K562 (cell line): ENCODE data around the gene BCO1. TPM values are rescaled to one million over a fixed set of nuclear protein-coding genes. Genes with fewer than 3 reads are reported as not detected.

ENCODE experiments used
- ATAC-seq: fragments of 200-7000 bp; cut with Tn5 transposase; 3 replicates; pipeline ENCODE4 v1.9.1; 2020; ENCODE audit warnings: moderate library complexity
- BruUV-seq: library from RNA; stranded (reverse); fragments of 400-500 nt; replicated peaks from 2 replicates; lab custom pipeline; 2021; lab: Mats Ljungman, UMichigan
- CTCF ChIA-PET: fragments of 300-600 bp; formaldehyde crosslinking; extraction: SDS; loops from one replicate; lab custom pipeline; 2021; ENCODE audit warnings: low intra/inter-chr PET ratio; lab: Yijun Ruan, JAX
- POLR2A ChIA-PET: fragments of 300-600, 350-650 bp; sonication (Branson Sonifier 250); formaldehyde crosslinking; extraction: SDS; loops from one replicate; lab custom pipeline; 2021; ENCODE audit warnings: antibody characterized with exemption, inconsistent platforms; lab: Yijun Ruan, JAX
- DNase-seq, 4 experiments: peaks; one replicate each; pipeline versions ENCODE4 v3.0.0 to v3.0.0-alpha.2; 2011 to 2018; ENCODE audit warnings: low spot score in 3 of 4, mixed read lengths in 3 of 4; ENCODE audit errors: extremely low read depth in 1 of 4
- FAIRE-seq: peaks from 2 replicates; lab custom pipeline; 2011; peaks lifted over from hg19 to GRCh38; lab: Jason Lieb, UNC
- H2AFZ ChIP-seq: 2 replicates; pipeline ENCODE4 v1.6.0; 2011; ENCODE audit warnings: low read depth, low read length, control low read depth, inconsistent platforms
- H3K27ac ChIP-seq: fragments of 200-600 bp; 3 replicates; pipeline ENCODE4 v1.8.0; 2011; ENCODE audit warnings: low read depth, mild to moderate bottlenecking, control low read depth, inconsistent platforms, low read length, moderate library complexity, mixed read lengths; ENCODE audit errors: extremely low read depth
- H3K27me3 ChIP-seq, 2 experiments: fragments of 300-600 bp in 1 of 2; 2 replicates in 1 of 2; 3 replicates in 1 of 2; pipeline versions ENCODE4 v1.6.0 to v1.8.0; 2011; ENCODE audit warnings: inconsistent platforms in 2 of 2, low read length in 2 of 2, mild to moderate bottlenecking in 1 of 2, mixed read lengths in 1 of 2, moderate library complexity in 1 of 2; ENCODE audit not compliant: control insufficient read depth in 2 of 2, insufficient read depth in 2 of 2
- H3K36me3 ChIP-seq: fragments of 300-600 bp; 3 replicates; pipeline ENCODE4 v1.8.0; 2011; ENCODE audit warnings: mild to moderate bottlenecking, low read length, inconsistent platforms; ENCODE audit not compliant: control insufficient read depth, insufficient read depth
- H3K4me1 ChIP-seq, 2 experiments: fragments of 200-600 bp in 1 of 2; replicated peaks in 1 of 2; 2 replicates in 1 of 2; 3 replicates in 1 of 2; pipeline versions ENCODE4 v1.5.1 to v1.8.0; 2011; ENCODE audit warnings: inconsistent platforms in 2 of 2, low read length in 2 of 2, mild to moderate bottlenecking in 1 of 2, mixed read lengths in 1 of 2, moderate library complexity in 1 of 2; ENCODE audit not compliant: control insufficient read depth in 2 of 2, insufficient read depth in 2 of 2
- H3K4me2 ChIP-seq: 2 replicates; pipeline ENCODE4 v1.6.1; 2011; ENCODE audit warnings: low read length, control low read depth, inconsistent platforms, mixed read lengths; ENCODE audit not compliant: insufficient read depth
- H3K4me3 ChIP-seq: fragments of 200-600 bp; sonication (generic), shearing (Covaris generic); 2 replicates; pipeline ENCODE4 v1.5.1; 2016; ENCODE audit warnings: control low read depth, inconsistent platforms
- H3K79me2 ChIP-seq: fragments of 200-600 bp; 3 replicates; pipeline ENCODE4 v1.8.0; 2011; ENCODE audit warnings: low read length, inconsistent platforms; ENCODE audit not compliant: control insufficient read depth, insufficient read depth
- H3K9ac ChIP-seq, 2 experiments: 2 replicates each; pipeline versions ENCODE4 v1.6.0 to v1.6.1; 2011; ENCODE audit warnings: low read depth in 2 of 2, low read length in 2 of 2, control low read depth in 1 of 2, inconsistent platforms in 1 of 2, mild to moderate bottlenecking in 1 of 2, mixed read lengths in 1 of 2; ENCODE audit not compliant: insufficient read depth in 1 of 2
- H3K9me1 ChIP-seq: one replicate; pipeline ENCODE4 v1.6.0; 2011; ENCODE audit warnings: inconsistent platforms, mild to moderate bottlenecking, low read length, moderate library complexity; ENCODE audit not compliant: control insufficient read depth, insufficient read depth
- H3K9me3 ChIP-seq: replicated peaks from 2 replicates; pipeline ENCODE4 v1.5.1; 2011; ENCODE audit warnings: low read depth, low read length, inconsistent platforms; ENCODE audit not compliant: control insufficient read depth, insufficient read depth
- H4K20me1 ChIP-seq: replicated peaks from 2 replicates; pipeline ENCODE4 v1.6.1; 2011; ENCODE audit warnings: low read length, inconsistent platforms, mixed read lengths; ENCODE audit not compliant: control insufficient read depth, insufficient read depth
- HCFC1 ChIP-seq: IDR thresholded peaks from 2 replicates; pipeline ENCODE4 v1.6.1; 2012; ENCODE audit warnings: low read depth, low read length, improper control_type of control experiment
- NFE2L1 ChIP-seq: fragments of 450-650 bp; IDR thresholded peaks from 2 replicates; pipeline ENCODE4 v1.6.1; 2016; ENCODE audit warnings: missing genetic modification characterization, low read depth, mild to moderate bottlenecking, missing compliant biosample characterization, moderate library complexity, borderline replicate concordance
- NR2C1 ChIP-seq, 2 experiments: fragments of 450-650 bp; IDR thresholded peaks; 2 replicates each; pipeline ENCODE4 v1.6.1; 2017; ENCODE audit warnings: mild to moderate bottlenecking in 2 of 2, antibody characterized with exemption in 1 of 2, inconsistent platforms in 1 of 2, missing compliant biosample characterization in 1 of 2, missing genetic modification characterization in 1 of 2
- SMAD2 ChIP-seq: fragments of 150-350 bp; IDR thresholded peaks from 2 replicates; pipeline ENCODE4 v1.6.1; 2014; ENCODE audit warnings: low read depth, mild to moderate bottlenecking, low read length
- TGIF2 ChIP-seq: sonication (generic); formaldehyde crosslinking; IDR thresholded peaks from 2 replicates; pipeline ENCODE4 v1.8.1; 2022; ENCODE audit warnings: mild to moderate bottlenecking, missing genetic modification reagents, moderate library complexity
- THRAP3 ChIP-seq: fragments of 450-650 bp; IDR thresholded peaks from 2 replicates; pipeline ENCODE4 v1.6.1; 2016; ENCODE audit warnings: mild to moderate bottlenecking, inconsistent platforms, borderline replicate concordance
- ZNF224 ChIP-seq: sonication (generic); formaldehyde crosslinking; IDR thresholded peaks from 2 replicates; pipeline ENCODE4 v1.8.0; 2022; ENCODE audit warnings: mild to moderate bottlenecking, missing genetic modification reagents
- WGBS: fragments of 100-300 bp; shearing (Covaris generic); methylation state at CpG from one replicate; pipeline ENCODE4 v1.1.6; 2016; ENCODE audit warnings: low coverage, mixed read lengths; ENCODE audit not compliant: insufficient coverage; ENCODE audit errors: missing lambda C conversion rate; 5-methylcytosine and 5-hydroxymethylcytosine counted together
- in situ Hi-C: fragments of 300-500 bp; cut with MboI; formaldehyde crosslinking; loops from 4 replicates; pipeline ENCODE4 v1.15.0; 2018; ENCODE audit warnings: inconsistent platforms, mixed read lengths
- intact Hi-C: fragments of 100-400 bp; cut with micrococcal nuclease; formaldehyde crosslinking; loops from 2 replicates; pipeline ENCODE4 v1.14.2; 2022
- polyA plus RNA-seq, 8 experiments: library from polyadenylated mRNA; depleted of rRNA in 4 of 8; stranded (reverse) in 5 of 8; unstranded in 3 of 8; fragments of >200 nt; fragmentation: Nextera tagmentation in 2 of 8; fragmentation: Illumina TruSeq in 1 of 8; extraction: Ambion mirVana in 2 of 8; extraction: Trizol in 1 of 8; gene quantifications; 2 replicates each; pipeline versions ENCODE4 v1.2.1 to v1.2.3, GENCODE V29; 2011 to 2014; ENCODE audit warnings: inconsistent platforms in 1 of 8, missing spikeins in 1 of 8
- total RNA-seq, 7 experiments: library from RNA; depleted of rRNA in 6 of 7; stranded (reverse); fragments of >200 nt in 6 of 7; fragmentation: Illumina TruSeq in 2 of 7; extraction: Trizol in 2 of 7; gene quantifications; 2 replicates each; pipeline versions ENCODE4 v1.2.1 to v1.2.3, GENCODE V29; 2011 to 2021; ENCODE audit warnings: low replicate concordance in 1 of 7
- TF ChIP-seq, protein P1 (sequence below): fragments of 250-450 bp; sonication (Bioruptor Pico); IDR thresholded peaks from 2 replicates; pipeline ENCODE4 v1.8.0; 2022; ENCODE audit warnings: moderate library complexity, mild to moderate bottlenecking, inconsistent platforms

Gene BCO1
- total and polyA plus RNA-seq, 9 of the 15 experiments (the other 6 are each of a cell fraction or from before 2014, with no cell fraction given), result not detected

DNA sequence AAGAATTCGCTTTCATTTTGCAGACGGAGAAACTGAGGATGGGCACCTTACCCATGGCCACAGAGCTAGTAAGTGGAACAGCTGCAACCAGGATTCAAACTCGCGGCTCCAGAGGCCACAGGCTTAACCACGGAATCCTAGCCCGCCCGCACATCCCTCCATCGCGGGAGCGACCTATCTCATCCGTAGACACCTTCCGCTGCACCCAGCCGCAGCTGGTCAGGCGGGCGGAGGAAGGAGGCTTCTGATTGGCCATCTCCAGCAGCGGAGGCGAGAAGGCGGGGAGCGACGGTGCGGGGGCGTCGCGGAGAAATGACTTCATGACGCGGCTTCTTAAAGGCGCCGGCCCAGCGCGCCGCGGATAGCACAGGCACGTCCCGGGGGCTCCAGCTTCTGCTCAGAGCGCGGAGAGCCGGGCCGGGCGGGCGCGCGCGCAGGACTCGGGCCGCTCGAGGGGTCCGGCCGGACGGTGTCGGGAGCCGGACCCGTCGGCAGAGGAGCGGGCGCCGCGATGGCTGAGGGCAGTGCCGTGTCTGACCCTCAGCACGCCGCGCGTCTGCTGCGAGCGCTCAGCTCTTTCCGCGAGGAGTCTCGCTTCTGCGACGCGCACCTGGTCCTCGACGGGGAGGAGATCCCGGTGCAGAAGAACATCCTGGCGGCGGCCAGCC, 76.2 kb downstream of the BCO1 start, which contains the start of gene GAN (continued):
- TF ChIP-seq, protein P1, sequence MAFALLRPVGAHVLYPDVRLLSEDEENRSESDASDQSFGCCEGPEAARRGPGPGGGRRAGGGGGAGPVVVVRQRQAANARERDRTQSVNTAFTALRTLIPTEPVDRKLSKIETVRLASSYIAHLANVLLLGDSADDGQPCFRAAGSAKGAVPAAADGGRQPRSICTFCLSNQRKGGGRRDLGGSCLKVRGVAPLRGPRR (CRISPR knock-in tag), result no peak
- TF ChIP-seq NFE2L1 (tag) (no peak), ZNF224 (no peak), THRAP3 (no peak), HCFC1 (peak; percentile 87)

DNA sequence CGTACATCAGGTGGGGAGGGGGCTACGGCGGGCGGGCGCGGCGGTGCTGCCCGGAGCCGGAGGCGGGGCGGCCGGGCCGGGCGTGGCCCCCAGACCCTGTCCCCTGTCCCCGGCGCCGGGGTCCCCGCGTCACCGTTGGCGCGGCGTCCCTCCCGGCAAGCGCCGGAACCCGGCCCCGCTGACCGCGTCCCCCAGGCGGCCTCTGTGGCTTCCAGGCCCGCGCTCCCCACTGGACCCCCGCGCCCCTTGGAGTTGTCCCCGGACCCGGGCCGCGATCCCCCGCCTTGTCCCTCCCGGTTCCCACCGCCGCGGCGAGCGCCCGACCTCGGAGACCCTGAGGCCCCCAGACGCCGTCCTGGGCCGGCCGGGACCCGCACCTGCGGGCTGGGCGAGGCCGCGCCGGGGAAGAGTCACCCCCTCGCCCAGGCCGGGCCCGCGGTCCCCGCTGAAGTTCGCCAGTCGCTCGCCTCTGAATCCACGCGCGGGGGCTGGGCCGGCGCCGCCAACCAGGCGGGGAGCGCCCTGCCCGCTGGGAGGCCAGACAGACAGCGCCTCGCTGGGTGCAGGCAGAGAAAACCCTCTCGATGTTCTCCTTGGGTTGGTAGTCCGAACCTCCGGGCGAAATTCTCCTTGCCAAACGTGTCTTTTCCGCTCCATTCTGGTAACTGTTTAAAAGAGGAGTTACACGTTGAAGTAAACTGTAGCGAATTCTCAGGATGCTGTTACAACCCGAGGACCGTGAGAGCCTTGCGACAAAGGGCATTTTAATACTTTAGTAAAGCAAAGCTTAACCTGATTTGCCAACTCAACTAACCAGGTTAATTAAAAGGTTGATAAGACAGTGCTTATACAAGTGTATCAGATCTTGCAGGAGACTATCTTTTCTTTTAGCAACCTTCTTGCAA, 77.0 kb downstream of the BCO1 start:
- intact Hi-C loops, result no loop called here
- peaks cover 17 to 29% of the 10 kb centered on the region in 2 experiments for H3K4me1 ChIP-seq
- BruUV-seq, result TSS peak; percentile 46
- POLR2A ChIA-PET, result interaction anchor here (0.8 to 1.7 kb wide), 4 partner anchors 9 to 282 kb away, joined by 3 to 11 read pairs (median 3); no protein-coding TSS in a partner anchor
- DNase-seq (peak; percentile 54 to 76 (median 72)), FAIRE-seq (no peak), ATAC-seq (peak; percentile 64)
- peak overlapping the region; percentile 80 for H3K4me3 ChIP-seq
- H3K9ac ChIP-seq, result peak overlapping the region; percentile 82 to 97
- H3K4me2 ChIP-seq, result peak overlapping the region; percentile 97
- H3K9me1 ChIP-seq, result no peaks in the 10 kb centered on the region
- peaks cover 65% of the 10 kb centered on the region for H3K79me2 ChIP-seq
- WGBS, result 1% methylated on average over 68 of the region's 88 CpGs
- H3K27ac ChIP-seq, result peak overlapping the region; percentile 87
- CTCF ChIA-PET, result no interaction called here
- peak overlapping the region; percentile 96 for H2AFZ ChIP-seq
- peaks cover 4% of the 10 kb centered on the region; the same call in 2 of the 3 replicates for H3K36me3 ChIP-seq
- H4K20me1 ChIP-seq, result peaks cover 13% of the 10 kb centered on the region
- in situ Hi-C loops, result no loop called here
- H3K27me3 ChIP-seq, result no peaks in the 10 kb centered on the region
- H3K9me3 ChIP-seq, result no peaks in the 10 kb centered on the region
- TF ChIP-seq TGIF2 (peak; percentile 81; the same call in 1 of the 2 replicates), NR2C1 (IDR thresholded peaks at IDR 0.05) (no peak), NR2C1 (tag; IDR thresholded peaks at IDR 0.05) (no peak), SMAD2 (no peak)
